Loucy (cell line): ENCODE measurements around the gene GPC5.

Experiments
- H2AFZ ChIP-seq: fragments of 200-600 bp; sonication (generic); 2 replicates; pipeline ENCODE4 v1.6.0; 2016; ENCODE audit warnings: antibody characterized with exemption, mild to moderate bottlenecking, low read length, moderate library complexity
- H3F3A ChIP-seq: fragments of 200-600 bp; 2 replicates; pipeline ENCODE4 v1.6.0; 2016; ENCODE audit warnings: antibody characterized with exemption, low read depth, mild to moderate bottlenecking
- H3K27me3 ChIP-seq: fragments of 200-600 bp; sonication (generic); 2 replicates; pipeline ENCODE4 v1.6.1; 2014; ENCODE audit warnings: low read length, mild to moderate bottlenecking; ENCODE audit not compliant: insufficient read depth, poor library complexity, severe bottlenecking
- H3K36me3 ChIP-seq: fragments of 200-600 bp; sonication (generic); 2 replicates; pipeline ENCODE4 v1.6.1; 2016; ENCODE audit warnings: low read length; ENCODE audit not compliant: insufficient read depth
- H3K4me1 ChIP-seq: fragments of 200-600 bp; sonication (generic); 2 replicates; pipeline ENCODE4 v1.5.1; 2014; ENCODE audit warnings: low read length, mild to moderate bottlenecking; ENCODE audit not compliant: insufficient read depth, poor library complexity, severe bottlenecking
- H3K4me2 ChIP-seq: fragments of 200-600 bp; sonication (generic); 2 replicates; pipeline ENCODE4 v1.6.0; 2014; ENCODE audit warnings: antibody characterized with exemption, low read length, low read depth, mild to moderate bottlenecking; ENCODE audit not compliant: poor library complexity, severe bottlenecking
- H3K4me3 ChIP-seq: fragments of 200-600 bp; sonication (generic); 2 replicates; pipeline ENCODE4 v1.5.1; 2014; ENCODE audit warnings: low read length, mild to moderate bottlenecking, mixed read lengths; ENCODE audit not compliant: poor library complexity, severe bottlenecking
- H3K79me2 ChIP-seq: fragments of 200-600 bp; sonication (generic); 2 replicates; pipeline ENCODE4 v1.6.1; 2014; ENCODE audit warnings: low read length; ENCODE audit not compliant: insufficient read depth
- H3K9ac ChIP-seq: fragments of 200-600 bp; sonication (generic); 2 replicates; pipeline ENCODE4 v1.6.0; 2014; ENCODE audit warnings: mild to moderate bottlenecking, low read depth, low read length, moderate library complexity; ENCODE audit not compliant: poor library complexity, severe bottlenecking
- H3K9me2 ChIP-seq: fragments of 200-600 bp; sonication (generic); replicated peaks from 2 replicates; pipeline ENCODE4 v1.6.1; 2016; ENCODE audit warnings: low read depth, low read length, mixed read lengths
- H3K9me3 ChIP-seq: fragments of 200-600 bp; sonication (generic); 2 replicates; pipeline ENCODE4 v1.6.1; 2014; ENCODE audit warnings: mild to moderate bottlenecking, antibody characterized with exemption, low read length, low read depth; ENCODE audit not compliant: insufficient read depth
- H4K20me1 ChIP-seq: fragments of 200-600 bp; sonication (generic); 2 replicates; pipeline ENCODE4 v1.6.0; 2014; ENCODE audit warnings: antibody characterized with exemption, low read length, mild to moderate bottlenecking; ENCODE audit not compliant: insufficient read depth, poor library complexity, severe bottlenecking
- EZH2phosphoT487 ChIP-seq: fragments of 200-600 bp; IDR thresholded peaks from 2 replicates; pipeline ENCODE4 v1.6.1; 2018; ENCODE audit warnings: antibody characterized with exemption, mild to moderate bottlenecking, moderate library complexity, borderline replicate concordance
- TF ChIP-seq, protein P1 (sequence below): fragments of 200-600 bp; sonication (generic); conservative IDR thresholded peaks from 2 replicates; pipeline ENCODE4 v1.5.1; 2014; ENCODE audit warnings: mild to moderate bottlenecking, antibody characterized with exemption, low read length

The GPC5 gene

DNA sequence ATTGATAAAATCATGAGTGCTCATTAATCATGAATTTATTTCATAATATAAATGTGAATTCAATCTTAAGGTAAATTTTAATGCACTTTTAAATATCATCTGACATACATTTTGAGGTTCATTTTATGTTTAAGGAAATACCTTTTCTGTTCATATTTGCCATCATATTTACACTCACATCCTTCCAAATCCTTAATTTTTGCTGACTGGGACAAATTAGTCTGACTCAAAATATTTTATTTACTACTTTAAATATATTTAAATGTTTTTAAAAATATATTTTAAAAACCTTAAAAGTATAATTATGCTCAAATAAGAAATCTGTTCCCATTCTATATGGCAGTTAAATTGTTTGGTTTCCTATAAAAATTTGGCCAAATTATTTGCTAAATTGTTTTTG is 438.1 kb downstream of the GPC5 start:
- no peak overlapping the region for H3K4me3 ChIP-seq
- no peaks in the 10 kb centered on the region for H3K36me3 ChIP-seq
- no peaks in the 10 kb centered on the region for H3F3A ChIP-seq
- H3K4me1 ChIP-seq, result no peaks in the 10 kb centered on the region
- H3K9me3 ChIP-seq, result no peaks in the 10 kb centered on the region
- no peaks in the 10 kb centered on the region for H3K9me2 ChIP-seq
- H3K9ac ChIP-seq, result no peak overlapping the region
- no peaks in the 10 kb centered on the region for H3K27me3 ChIP-seq
- no peaks in the 10 kb centered on the region for H3K79me2 ChIP-seq
- no peak overlapping the region for H3K4me2 ChIP-seq
- H4K20me1 ChIP-seq, result no peaks in the 10 kb centered on the region
- no peak overlapping the region for H2AFZ ChIP-seq
- TF ChIP-seq, protein P1, sequence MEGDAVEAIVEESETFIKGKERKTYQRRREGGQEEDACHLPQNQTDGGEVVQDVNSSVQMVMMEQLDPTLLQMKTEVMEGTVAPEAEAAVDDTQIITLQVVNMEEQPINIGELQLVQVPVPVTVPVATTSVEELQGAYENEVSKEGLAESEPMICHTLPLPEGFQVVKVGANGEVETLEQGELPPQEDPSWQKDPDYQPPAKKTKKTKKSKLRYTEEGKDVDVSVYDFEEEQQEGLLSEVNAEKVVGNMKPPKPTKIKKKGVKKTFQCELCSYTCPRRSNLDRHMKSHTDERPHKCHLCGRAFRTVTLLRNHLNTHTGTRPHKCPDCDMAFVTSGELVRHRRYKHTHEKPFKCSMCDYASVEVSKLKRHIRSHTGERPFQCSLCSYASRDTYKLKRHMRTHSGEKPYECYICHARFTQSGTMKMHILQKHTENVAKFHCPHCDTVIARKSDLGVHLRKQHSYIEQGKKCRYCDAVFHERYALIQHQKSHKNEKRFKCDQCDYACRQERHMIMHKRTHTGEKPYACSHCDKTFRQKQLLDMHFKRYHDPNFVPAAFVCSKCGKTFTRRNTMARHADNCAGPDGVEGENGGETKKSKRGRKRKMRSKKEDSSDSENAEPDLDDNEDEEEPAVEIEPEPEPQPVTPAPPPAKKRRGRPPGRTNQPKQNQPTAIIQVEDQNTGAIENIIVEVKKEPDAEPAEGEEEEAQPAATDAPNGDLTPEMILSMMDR, result no peak
- TF ChIP-seq EZH2phosphoT487, result no peak

DNA sequence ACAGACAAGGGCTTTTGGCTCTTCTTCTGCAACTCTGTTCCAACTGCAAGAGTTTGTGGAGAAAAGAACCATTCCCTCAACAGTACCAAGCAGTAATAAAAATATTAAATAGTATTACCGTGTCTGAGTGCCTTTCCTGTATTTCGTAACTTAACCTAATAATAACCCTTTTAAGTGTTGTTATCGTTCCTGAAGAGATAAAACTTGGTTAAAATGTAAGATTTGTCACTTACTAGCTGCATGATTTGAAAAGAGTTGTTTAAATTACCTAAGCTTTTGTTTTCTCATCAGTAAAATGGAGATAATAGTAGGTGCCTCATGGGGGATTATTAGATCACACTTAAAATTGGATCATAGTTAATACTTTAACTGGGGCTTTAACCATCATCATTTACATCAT is 447.2 kb downstream of the GPC5 start:
- Histone ChIP-seq H3K79me2 (no peaks in the 10 kb centered on the region), H3F3A (no peaks in the 10 kb centered on the region), H4K20me1 (no peaks in the 10 kb centered on the region), H3K4me3 (no peak overlapping the region), H3K9ac (no peak overlapping the region), H3K4me2 (no peak overlapping the region), H3K9me2 (no peaks in the 10 kb centered on the region), H3K4me1 (no peaks in the 10 kb centered on the region), H3K9me3 (no peaks in the 10 kb centered on the region), H3K36me3 (no peaks in the 10 kb centered on the region), H2AFZ (no peak overlapping the region), H3K27me3 (no peaks in the 10 kb centered on the region)
- TF ChIP-seq, protein P1, result no peak
- TF ChIP-seq EZH2phosphoT487, result no peak

DNA sequence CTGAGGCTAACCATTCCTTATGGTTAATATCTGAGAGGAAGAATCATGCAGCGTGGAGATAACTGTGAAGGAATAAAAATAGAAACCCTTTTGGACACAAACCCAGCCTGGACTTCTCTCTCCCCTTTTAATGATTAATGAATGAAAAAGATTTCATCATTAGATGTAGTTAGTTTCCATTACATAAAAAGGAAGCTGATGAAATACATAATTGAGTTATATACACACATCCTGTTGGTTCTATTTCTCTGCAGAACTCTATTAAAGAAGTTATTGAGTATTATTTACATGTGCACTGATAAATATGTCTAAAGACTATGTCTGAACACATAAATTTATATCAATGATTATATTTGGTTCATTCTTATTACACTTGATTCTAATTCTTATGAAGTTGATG is 465.3 kb downstream of the GPC5 start:
- no peak overlapping the region for H3K4me3 ChIP-seq
- no peak for TF ChIP-seq EZH2phosphoT487
- TF ChIP-seq, protein P1, result no peak
- no peaks in the 10 kb centered on the region for H3F3A ChIP-seq
- H3K27me3 ChIP-seq, result no peaks in the 10 kb centered on the region
- H3K4me1 ChIP-seq, result no peaks in the 10 kb centered on the region
- H4K20me1 ChIP-seq, result no peaks in the 10 kb centered on the region
- no peaks in the 10 kb centered on the region for H3K36me3 ChIP-seq
- H3K9ac ChIP-seq, result no peak overlapping the region
- no peak overlapping the region for H3K4me2 ChIP-seq
- no peak overlapping the region for H2AFZ ChIP-seq
- H3K9me2 ChIP-seq, result no peaks in the 10 kb centered on the region
- no peaks in the 10 kb centered on the region for H3K9me3 ChIP-seq
- no peaks in the 10 kb centered on the region for H3K79me2 ChIP-seq
